GM18519 (cell line): Measurements from ENCODE around the gene HFE.

ENCODE experiments used
- ATAC-seq: cut with Tn5 transposase; IDR thresholded peaks from one replicate; pipeline ENCODE4 v1.9.1; 2021; ENCODE audit warnings: mild to moderate bottlenecking, moderate library complexity; ENCODE audit not compliant: unreplicated experiment, low FRiP score

The HFE gene

GRCh38 chr6:26130581-26131249 is 43.5 kb downstream of the HFE start:
- no peak for ATAC-seq

- ATAC-seq = no peak
These were observed 44.4 kb downstream of the HFE start for GRCh38 chr6:26131618-26132017.

GRCh38 chr6:26133730-26134129 is 46.5 kb downstream of the HFE start:
- ATAC-seq = no peak

- no peak for ATAC-seq
These were observed 49.1 kb downstream of the HFE start for GRCh38 chr6:26136321-26136720.

- no peak for ATAC-seq
These were observed 53.2 kb downstream of the HFE start for GRCh38 chr6:26140254-26140966.

- no peak for ATAC-seq
These were observed 53.7 kb downstream of the HFE start for GRCh38 chr6:26140967-26141294.

- ATAC-seq = no peak
These were observed 54.2 kb downstream of the HFE start for GRCh38 chr6:26141378-26141904.

GRCh38 chr6:26142026-26142425 is 54.8 kb downstream of the HFE start:
- ATAC-seq = no peak
